Measurements from ENCODE around the gene GCNT2.
A peak's percentile ranks its signal among the peaks of the same experiment; 100 is the strongest.

GCNT2 gene

DNA sequence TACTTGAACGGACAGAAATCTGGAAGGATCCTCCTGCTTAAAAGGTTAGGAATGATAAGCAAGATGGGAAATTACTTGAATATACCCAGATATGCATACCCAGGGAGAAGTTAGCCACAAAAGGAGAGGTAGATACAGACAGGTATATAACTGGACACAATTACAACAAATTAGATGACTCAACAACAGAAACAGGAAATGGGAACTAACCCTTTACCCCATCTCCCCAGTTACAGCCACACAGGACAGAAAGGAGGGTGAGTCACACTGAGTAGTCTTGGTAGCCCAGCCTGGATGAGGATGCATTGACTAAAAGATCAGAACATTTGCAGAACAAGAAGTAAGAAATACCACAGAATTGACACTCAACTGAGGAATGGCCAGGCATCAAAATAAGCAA is 112.1 kb downstream of the GCNT2 start:
- no peak overlapping the region for H3K4me3 ChIP-seq (ENCODE audit: low read length)
- peak; percentile 95 for DNase-seq (ENCODE audit: low read depth)
- TF ChIP-seq, protein P1, sequence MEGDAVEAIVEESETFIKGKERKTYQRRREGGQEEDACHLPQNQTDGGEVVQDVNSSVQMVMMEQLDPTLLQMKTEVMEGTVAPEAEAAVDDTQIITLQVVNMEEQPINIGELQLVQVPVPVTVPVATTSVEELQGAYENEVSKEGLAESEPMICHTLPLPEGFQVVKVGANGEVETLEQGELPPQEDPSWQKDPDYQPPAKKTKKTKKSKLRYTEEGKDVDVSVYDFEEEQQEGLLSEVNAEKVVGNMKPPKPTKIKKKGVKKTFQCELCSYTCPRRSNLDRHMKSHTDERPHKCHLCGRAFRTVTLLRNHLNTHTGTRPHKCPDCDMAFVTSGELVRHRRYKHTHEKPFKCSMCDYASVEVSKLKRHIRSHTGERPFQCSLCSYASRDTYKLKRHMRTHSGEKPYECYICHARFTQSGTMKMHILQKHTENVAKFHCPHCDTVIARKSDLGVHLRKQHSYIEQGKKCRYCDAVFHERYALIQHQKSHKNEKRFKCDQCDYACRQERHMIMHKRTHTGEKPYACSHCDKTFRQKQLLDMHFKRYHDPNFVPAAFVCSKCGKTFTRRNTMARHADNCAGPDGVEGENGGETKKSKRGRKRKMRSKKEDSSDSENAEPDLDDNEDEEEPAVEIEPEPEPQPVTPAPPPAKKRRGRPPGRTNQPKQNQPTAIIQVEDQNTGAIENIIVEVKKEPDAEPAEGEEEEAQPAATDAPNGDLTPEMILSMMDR (IDR thresholded peaks at IDR 0.05; ENCODE audit: insufficient read depth, low read depth, low read length, missing control alignments): no peak

DNA sequence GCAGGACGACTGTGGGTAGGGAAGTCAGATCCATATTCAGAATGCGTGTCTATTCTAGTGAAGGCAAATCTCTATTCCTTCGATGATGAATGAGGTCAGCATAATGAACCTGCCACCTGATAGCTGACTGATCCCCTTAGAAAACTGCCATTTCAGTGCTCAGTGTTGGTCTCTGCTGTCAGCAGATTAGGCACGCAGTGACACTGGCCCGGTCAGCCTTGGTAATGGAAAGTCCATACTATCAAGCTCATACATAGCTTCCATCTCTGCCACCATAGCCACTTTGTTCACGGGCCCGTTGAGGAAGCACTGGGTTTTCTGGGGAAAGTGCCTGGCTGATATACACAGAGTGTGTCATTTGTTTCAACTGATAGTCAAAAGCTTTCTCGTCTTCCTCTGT is 119.3 kb downstream of the GCNT2 start:
- H3K4me3 ChIP-seq (ENCODE audit: low read length): no peak overlapping the region
- no peak for DNase-seq (ENCODE audit: low read depth)
- TF ChIP-seq, protein P1 (IDR thresholded peaks at IDR 0.05; ENCODE audit: insufficient read depth, low read depth, low read length, missing control alignments): no peak

DNA sequence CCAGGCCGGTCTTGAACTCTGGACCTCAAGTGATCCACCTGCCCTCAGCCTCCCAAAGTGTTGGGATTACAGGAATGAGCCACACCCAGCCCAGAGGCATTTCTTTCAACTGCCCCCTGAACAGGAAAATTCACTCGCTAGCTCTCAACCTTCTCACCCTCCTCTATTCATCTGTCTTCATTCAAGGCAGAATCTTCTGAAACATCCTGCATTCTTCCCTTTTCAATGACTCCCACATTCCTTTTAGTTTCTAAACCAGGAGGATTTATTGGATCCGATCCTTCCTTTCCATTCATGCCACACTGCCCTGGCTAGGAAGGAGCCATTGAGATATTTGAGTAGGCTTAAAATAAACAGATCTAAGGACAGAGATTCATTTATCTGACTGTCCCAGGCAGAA is 120.4 kb downstream of the GCNT2 start:
- DNase-seq (ENCODE audit: low read depth): no peak
- TF ChIP-seq, protein P1 (IDR thresholded peaks at IDR 0.05; ENCODE audit: insufficient read depth, low read depth, low read length, missing control alignments): no peak
- no peak overlapping the region for H3K4me3 ChIP-seq (ENCODE audit: low read length)

DNA sequence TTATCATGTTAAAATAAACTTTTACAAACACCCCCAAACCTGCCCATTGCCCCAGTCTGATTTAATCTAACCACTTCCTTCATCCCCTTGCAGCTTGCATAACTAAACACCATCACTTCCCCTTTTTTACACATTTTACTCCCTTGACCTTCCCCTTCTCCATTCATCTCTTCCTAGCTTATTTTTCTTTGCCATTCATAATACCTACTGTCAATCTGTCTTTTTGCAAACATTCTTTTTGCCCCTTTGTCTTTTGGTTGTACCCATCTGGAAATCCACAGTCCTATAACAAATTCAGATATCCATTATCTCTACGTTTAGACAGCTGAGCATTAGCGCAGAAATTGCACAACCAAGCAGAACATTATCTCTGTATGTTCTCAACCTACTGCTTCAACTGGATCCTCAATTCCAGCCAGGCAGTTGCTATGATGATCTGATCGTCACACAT is 122.1 kb downstream of the GCNT2 start:
- TF ChIP-seq, protein P1 (IDR thresholded peaks at IDR 0.05; ENCODE audit: insufficient read depth, low read depth, low read length, missing control alignments): no peak
- H3K4me3 ChIP-seq (ENCODE audit: low read length): no peak overlapping the region
- no peak for DNase-seq (ENCODE audit: low read depth)

DNA sequence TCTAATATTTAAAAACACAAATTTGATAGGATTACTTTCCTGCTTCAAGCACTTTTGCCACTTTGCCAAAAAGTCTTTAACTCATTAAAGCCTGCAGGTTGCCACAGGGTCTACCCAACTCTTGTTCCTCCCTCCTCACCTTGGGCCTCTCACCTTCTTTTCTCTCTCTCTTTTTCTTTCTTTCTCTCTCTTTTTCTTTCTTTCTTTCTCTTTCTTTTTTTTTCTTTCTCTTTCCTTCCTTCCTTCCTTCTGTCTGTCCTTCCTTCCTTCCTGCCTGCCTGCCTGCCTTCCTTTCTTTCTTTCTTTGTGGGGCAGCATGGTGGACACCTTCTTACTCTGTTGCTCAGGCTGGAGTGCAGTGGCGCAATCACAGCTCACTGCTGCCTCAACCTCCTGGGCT is 123.1 kb downstream of the GCNT2 start:
- H3K4me3 ChIP-seq (ENCODE audit: low read length): no peak overlapping the region
- TF ChIP-seq, protein P1 (IDR thresholded peaks at IDR 0.05; ENCODE audit: insufficient read depth, low read depth, low read length, missing control alignments): no peak
- DNase-seq (ENCODE audit: low read depth): no peak

DNA sequence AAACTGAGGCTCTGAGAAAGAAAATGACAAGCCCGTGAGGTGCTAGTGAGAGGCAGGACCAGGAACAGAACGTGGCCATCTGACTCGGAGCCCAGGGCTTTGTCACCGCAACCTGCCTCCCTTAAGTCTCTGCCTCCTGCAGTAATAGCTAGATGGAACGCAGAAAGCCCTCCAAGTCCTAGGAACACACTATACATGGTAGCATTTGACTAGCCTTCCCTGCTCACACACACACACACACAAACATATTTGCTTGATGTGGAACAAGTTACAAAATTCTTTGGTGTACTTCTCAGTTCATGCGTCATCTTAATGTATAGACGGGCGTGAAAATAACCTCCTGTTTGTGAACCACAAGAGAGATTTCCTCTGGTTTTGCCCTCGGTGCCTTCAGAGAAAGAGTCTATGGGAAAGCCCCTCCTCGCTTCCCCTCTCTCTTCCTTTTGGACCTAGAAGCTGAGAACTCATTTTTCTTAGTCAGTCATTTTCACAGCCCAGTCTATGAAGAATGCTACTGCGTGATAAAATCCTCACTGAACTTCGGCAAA is 134.4 kb downstream of the GCNT2 start:
- no peak overlapping the region for H3K4me3 ChIP-seq (ENCODE audit: low read length)
- no peak for DNase-seq (ENCODE audit: low read depth)
- TF ChIP-seq, protein P1 (IDR thresholded peaks at IDR 0.05; ENCODE audit: insufficient read depth, low read depth, low read length, missing control alignments): no peak

Data from epithelial cell of esophagus (primary cell).